LNCAP (cell line): ENCODE results near the gene S100A8.

Experiments used
- CTCF ChIP-seq: fragments of 450-650 bp; IDR thresholded peaks from 2 replicates; pipeline ENCODE4 v1.5.1; 2017; ENCODE audit warnings: mild to moderate bottlenecking

The S100A8 gene

DNA sequence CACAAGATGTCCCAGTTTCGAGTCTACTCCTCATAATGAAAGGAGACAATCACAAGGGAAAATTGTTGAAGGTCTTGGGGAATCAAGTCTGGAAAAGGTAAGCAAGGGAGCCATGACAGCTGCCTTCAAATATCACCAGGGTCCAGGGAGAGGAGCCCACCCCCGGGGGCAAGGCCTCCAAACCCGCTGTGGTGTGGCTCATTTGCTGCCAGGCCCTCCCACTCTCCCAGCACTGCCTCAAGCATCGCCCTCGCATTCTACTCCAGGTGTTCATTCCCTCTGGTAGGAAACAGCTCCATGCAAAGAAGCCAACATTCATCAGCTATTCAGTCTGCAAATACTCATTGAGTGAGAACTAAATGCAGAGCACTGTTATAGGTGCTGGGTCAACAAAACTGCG lies 24.6 kb downstream of the S100A8 start:
- TF ChIP-seq CTCF: no peak

DNA sequence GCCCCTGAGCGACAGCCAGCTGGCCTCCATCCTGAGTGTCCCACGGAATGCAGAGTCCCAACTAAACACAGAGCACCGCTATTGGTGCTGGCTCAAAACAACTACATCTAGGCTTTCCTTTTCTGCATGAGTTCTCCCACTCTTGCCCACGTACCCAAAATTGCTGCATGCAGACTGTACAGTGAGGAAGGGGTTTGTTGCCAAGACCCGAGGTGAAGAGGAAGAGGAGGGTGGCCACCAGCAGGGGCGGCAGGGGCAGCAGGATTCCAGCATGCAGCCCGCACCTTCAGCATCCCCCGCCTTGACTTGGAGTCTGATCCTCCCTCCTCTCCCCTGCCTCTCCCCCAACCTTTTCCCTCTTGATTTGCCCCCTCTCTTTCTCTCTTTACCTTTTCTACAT lies 25.2 kb downstream of the S100A8 start:
- TF ChIP-seq CTCF: no peak

- TF ChIP-seq CTCF: no peak
Measured at GRCh38 chr1:153364766-153365666, 25.9 kb downstream of the S100A8 start.

DNA sequence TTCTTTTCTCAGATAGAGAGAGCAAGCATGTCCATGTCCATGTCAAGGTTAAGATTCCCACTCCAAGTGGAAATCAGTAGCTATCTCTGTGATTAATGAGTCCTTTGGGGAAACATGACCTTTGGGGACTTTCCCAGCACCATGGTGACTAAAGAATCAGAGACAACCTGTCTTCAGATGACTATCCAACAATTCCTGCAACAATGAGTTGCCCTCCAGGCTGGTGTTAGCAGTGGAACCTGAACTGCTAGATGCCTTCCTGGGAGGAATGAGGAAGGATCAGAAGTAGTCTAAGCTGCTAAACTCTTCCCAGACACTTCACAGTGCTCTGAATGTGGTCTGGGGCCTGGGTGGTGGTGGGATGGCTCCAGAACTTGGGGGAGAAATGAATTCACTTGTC lies 26.7 kb downstream of the S100A8 start:
- no peak for TF ChIP-seq CTCF

DNA sequence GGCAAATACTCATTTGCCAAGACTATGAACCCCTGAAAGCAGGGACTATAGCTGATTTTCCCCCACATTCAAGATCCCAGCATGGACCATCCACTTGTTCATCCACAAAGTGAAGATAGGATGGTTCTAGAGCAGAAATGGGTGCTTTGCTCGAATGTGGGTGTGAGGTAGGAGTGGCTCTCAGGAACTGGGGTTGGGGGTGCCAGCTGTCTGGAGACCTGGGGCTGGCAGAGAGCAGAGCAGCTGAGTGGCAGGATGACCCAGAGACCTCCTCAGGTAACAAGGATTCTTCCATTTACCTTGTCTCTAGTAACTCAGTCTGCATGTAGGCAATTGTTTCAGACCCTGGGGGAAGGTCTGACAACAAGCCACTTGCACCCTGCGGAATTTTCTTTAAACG lies 27.2 kb downstream of the S100A8 start:
- TF ChIP-seq CTCF: no peak

DNA sequence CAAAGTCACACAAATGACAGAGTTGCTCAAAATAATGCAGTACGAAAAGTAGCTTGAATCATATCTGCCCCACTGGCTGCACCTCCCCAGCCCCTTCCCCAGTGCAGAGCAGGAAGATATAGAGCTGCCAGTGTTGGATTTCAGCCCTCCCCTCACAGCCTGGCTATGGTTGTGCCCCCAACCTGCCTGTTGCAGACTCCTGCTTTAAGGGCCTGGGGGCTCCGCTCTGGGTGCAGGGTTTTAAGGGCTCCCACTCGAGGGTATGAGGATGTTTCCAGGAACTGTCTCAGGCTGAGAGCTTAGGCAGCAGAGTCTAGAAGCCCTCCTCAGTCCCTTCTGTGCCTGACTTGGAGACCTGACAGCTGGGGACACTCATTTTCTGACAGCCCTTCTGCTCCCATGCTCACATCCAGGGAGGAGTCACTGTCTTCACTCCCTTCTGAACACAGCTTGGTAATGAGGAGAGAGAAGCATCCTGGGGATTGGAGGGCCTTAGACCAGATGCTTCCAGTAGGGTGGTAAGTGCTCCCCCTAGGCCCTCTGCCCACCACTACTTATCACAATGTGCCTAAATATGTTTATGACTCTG lies 28.6 kb downstream of the S100A8 start:
- TF ChIP-seq CTCF: no peak

- no peak for TF ChIP-seq CTCF
Measured at GRCh38 chr1:153361480-153362109, 29.3 kb downstream of the S100A8 start.
